DMS53 treated with DMSO at 0.1 percent for 48 hours (cell line): Measurements from ENCODE around the gene MBP.

Experiments
- DNase-seq: peaks from one replicate; lab custom pipeline; 2025; ENCODE audit not compliant: unreplicated experiment; lab: John Stamatoyannopoulos, UW

Gene MBP

DNA sequence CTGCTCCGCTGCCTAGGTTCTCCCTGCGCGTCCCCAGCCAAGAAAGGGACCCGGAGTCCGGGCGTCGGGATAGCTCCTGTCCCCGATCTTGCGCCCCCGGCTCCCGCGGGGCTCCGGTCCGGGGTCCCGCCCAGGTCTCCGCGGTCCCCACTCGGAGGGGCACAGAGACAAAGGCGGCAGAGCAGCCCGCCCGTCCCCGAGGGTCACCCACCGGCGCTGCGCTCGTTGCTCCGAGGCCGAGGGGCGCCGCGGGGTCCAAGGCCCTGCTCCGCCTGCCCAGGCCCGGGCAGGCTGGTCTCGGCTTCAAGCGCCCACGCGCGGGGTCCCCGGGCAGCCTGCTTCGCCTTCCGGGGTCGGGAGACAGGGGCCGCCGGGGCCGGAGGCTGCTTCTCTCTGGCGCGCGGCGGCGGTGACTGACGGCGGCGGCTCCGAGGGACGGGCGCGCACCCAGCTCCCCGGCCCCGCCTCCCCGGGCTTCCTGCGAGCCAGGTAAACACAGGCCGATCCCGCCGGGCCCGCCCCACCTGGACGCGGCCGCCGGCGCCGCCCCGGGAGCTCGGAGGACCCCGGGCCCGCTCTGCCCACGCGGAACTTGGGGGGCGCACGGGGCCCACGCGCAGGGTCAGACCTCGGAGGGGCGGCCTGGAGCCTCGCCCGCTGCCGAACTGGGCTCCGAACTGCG is at the start of gene MBP:
TSS of gene MBP (minus strand) at position 415 of the 682 bp plus-strand sequence. CDS start 27,522 bp downstream, outside the sequence.
- peak; percentile 84 for DNase-seq

DNA sequence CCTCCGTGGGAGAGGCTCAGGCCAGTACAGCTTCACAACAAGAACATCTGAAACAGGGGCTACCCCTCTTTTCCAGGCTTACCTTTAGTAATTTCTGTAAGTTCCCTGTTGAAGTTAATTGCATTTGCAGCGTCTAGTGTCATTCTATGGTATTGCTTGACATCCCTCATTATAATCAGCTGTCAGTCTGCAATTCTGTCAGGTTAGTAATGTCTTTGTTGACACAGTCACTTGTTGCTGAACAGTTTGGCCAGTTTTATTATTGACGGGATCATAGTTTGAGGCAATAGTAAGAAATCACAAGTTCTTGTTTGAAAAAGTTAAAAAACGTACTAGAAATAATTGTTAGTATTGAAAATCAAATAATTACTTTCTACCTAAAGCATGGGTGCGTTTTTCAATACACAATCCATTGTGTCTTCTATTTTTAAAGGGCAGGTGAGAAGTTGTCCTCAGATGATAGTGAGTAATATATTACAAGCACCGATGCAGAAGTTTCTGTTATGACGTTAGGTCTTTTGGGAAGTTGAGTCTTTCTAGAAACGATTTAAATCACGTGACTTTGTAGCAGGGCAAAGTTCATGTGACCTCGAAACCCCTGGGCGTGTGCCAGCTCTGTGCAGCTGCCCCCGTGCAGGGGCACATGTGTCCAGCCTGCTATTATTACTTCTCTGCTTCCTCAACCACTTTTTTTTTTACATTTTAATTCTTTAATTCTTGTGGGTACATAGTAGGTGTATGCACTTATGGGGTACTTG is 49.5 kb upstream of the MBP start:
- DNase-seq, result no peak

DNA sequence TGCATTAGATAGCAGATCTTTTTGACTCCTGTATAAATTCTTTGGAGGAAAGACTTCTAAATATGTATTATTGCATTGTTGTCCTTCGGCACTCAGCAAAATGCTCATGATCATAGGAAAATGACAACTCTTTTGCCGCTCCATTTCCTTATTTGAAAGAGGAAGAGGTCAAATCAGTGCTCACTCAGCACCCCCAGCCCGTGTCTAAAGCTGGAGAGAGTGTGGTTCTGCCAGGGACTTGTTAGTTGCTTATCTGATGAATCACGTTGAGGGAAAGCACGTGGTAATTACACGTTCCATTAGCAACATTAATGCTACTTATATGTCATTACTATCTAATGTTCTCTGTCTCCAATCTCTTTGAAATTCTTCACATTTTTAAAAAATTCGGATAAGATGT is 46.0 kb upstream of the MBP start:
- DNase-seq, result no peak

DNA sequence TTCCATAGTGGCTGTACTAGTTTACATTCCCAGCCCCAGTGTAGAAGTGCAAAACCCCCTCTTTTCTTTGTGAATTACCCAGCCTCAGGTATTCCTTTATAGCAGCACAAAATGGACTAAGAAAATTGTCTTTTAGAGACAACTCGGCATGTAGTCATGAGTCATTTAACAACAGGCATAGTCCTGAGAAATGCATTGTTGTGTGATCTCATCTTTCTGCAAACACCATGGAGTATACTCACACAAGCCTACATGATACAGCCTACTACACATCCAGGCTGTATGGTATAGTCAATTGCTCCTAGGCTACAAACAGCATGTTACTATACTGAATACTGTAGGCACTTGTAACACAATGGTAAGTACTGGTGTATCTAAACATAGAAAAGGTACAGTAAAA is 44.4 kb upstream of the MBP start:
- DNase-seq, result no peak

DNA sequence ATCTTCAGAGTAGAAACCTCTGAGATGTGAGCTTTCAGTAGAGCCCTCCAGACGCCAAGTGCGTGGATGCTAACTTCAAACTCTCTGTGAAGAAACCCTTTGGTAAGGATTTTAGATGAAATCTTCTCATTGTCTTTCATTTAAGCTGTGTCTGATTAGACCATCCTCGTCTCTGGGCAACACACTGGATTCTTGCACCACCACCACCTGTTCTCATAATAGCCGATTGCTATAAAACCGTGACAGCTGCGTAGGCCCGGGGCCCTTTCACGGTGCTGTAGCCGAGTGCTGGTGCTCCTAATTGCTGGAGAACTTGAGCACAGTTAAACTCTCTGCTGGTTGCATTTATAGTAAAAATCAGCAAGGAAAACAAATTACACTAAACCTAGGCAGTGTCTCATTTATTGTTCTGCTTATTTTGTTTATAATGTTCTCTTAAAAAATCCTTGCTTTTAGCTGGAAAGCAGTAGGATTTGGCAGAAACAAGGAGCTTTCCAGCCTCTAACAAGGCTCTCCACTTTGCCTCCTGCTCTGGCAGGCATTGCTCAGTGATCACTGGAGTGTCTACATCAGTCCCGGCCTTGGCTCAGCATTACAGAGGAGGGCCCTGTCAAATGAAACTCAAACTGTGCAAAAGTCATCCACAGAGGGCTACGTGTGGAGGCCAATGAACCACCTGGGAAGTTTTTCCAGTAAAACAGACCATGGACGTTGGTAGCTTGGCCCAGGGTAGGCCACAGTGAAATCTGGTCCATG is 40.9 kb upstream of the MBP start:
- no peak for DNase-seq

DNA sequence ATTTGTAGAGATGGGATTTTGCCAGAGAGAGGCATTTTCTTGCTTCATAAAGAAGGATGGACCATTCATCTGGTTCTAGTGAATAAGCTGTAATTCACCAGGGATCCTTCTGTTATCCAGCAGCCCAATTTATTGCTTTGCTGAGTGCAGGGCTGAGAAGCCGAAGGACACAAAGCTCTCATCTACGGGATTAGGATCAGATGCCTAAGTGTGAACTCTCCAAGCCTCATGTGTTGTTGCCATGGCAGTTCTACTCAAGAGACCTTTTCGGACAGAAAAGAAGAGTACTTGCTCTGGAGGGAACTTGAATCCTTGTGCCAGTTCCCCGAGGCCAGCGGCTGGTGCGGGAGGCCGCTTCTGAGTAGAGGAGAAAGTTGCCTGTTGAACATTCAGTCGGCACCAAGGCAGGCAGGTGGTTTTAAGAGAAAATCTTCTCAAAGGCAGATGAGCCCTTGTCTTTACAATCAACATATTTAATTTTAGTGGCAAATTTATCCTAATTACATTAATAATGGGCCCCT is 38.4 kb upstream of the MBP start:
- DNase-seq, result no peak

DNA sequence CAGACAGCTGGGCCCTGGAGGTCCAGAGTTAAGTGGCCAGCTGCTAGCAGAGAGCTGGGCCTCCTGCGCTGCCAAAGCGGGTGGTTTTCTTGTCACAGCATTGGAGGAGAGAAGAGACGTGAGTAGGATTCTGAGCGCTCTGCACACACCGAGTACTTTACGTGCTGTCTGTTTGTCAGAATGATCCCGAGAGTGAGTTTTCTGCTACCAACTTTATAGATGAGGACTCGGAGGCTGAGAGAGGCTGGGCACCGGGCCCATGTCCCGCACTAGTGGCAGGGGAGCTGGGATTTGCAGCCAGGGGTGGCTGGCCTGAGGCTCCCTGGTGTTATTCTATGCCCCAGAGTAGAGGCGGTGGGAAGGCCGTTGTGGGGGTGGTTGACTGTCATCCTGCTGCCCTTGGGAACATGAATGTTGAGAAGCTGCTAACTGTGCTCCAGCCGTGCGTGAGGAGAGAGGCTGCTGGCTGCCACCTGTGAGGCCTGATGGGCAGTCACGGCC is 36.3 kb upstream of the MBP start:
- no peak for DNase-seq

DNA sequence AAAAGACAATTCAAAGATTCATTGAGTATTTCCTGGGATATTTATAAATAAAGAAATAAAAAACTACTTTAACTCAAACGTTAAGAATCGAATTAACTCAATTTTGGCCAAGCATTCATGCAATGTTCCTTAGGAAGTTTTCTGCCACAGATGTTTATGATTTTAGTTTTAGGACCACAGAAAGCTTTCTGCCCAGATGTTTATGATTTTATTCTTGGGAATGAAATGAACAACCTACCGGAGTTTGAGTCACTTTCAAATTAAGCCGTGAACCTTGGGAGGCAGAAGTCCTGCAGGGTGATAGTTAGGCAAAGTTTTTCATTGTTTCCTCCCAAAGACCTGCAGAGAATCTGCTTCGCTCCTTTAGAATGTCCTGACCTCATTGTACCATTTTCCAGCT is 34.7 kb upstream of the MBP start:
- DNase-seq, result no peak

DNA sequence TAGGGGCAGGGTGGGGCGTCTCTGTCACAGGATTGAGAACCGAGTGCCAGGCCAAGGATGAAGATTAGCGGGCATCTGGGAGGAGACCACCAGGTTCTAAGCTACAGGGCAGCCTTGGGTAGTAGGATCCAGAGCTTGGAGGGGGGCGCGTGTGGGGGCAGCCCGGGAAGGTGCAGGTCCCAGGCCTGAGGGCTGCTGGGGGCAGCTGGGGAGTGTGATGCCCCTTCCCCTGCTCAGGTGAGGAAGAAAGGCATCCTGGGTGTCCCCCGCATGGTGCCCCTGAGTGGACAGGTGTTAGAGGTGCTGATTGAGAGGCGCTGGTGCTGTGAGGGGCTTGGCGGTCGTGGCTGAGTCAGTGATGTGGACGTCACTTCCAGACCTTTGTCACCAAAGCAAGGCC is 33.9 kb upstream of the MBP start:
- no peak for DNase-seq

DNA sequence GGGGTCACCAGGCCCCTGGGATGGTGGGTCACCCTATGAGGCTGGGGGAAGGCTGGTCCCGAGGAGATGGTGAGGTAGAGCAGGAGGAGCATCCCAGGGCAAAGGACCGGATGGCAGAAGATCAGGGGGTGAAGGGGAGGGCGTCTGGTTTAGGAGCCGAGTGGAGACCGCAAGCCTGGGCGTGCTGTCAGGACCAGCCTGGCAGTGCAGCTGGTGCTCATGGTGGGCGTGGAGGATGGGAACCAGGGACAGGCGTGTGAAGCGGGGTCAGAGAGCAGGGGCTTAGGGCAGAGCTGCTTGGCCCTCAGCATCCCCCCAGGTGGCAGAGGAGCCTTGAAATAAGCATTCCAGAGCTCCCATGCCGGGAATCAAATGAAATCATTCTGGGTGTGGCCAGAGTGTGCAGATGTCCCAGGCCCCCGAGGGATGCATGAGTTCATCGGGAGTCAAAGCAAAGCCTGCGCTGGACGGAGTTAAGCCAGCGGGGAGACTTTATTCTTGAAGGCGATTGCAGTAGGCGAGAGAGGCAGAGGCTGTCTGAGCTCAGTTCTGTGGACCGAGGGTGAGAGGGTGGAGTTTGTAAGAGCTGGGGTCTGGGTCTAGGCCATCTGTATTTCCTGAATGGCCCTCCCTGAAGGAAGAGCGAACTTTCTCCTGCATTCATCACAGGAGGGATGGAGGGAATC is 33.1 kb upstream of the MBP start:
- no peak for DNase-seq

DNA sequence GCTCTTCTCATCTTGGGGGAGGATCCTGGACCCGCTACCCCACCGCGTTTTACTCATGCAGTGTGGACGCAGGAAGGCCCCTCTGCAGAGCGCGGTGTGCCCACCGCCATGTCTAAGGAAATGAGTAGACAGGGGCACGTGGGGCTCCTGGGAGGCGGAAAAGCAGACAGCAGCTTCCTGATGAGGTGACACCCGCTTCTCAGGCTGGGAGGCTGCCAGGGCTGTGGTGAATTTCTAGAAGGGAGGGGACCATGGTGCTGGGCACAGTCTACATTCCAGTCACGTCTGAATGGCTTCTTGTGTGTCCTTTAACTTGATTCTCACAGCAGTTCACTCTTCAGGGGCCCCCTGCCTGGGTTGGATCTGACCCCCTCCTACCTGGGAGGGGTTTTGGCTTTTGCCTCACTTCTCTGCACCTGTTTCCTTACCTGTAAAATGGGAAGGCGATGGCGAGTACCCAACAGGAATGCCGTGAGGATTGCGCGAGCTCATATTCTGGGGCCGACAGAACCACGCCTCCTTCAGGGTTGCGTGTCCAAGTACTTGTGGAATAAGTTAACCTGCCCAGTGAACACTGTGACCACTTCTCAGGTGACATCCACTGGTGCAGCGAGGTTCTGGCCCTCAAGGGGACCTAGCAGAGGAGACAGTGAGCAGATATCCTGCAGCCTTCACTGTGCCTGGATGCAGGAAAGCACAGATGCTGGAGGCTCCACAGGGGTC is 32.3 kb upstream of the MBP start:
- no peak for DNase-seq

DNA sequence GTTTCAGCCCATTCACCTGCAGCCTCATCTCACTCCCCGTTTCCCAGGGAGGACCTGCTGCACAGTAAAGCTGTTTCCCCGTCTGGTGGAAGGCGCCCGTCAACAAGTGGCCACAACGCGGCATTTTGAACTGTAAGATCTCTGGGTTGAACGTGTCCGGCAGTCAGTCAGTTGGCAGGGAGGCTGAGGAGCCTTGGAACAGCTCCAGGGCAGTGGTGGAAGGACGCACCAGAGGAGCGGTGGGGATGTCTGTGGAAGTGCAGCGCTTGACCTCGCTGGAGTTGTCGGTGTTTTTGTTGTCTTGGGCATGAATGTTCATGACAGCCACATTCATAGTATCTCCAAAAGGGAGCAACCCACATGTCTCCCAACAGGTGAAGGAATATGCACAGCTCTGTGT is 31.4 kb upstream of the MBP start:
- no peak for DNase-seq

DNA sequence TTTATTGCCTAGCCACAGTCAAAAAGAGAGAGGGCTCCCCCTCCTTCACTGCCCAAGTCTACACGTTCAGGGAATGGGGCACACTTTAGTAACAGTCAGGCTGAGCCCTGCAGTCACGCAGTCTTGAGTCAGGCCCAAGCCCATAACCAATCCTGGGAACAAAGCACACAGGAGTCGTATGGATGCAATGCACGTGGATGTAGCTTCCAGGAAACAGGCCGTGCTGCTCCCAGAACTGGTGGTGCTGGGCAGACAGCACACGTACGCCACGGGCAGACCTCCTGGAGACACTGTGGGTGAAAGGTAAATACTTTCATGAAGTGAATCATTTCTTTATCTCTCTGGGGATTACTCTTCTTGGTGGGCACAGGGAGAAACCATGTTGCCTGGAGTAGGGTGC is 30.0 kb upstream of the MBP start:
- no peak for DNase-seq

DNA sequence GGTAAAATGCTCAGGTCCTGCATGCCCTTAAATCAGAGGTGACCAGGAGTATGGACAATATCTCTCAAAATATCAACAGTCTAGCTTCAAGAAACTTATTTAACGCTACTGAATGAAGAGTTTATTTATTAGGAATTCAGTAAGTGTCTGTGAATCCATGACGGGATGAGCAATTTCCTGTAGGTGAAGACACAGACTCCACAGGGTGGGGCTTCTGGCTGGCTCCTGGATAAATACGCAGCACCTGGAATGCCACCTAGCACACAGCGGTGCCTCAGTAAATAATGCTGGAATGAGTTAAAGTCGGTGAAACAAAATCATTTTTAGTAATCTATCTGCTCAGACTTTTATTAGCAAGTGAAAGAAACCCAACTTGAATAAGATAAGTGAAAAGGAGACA is 29.4 kb upstream of the MBP start:
- no peak for DNase-seq

DNA sequence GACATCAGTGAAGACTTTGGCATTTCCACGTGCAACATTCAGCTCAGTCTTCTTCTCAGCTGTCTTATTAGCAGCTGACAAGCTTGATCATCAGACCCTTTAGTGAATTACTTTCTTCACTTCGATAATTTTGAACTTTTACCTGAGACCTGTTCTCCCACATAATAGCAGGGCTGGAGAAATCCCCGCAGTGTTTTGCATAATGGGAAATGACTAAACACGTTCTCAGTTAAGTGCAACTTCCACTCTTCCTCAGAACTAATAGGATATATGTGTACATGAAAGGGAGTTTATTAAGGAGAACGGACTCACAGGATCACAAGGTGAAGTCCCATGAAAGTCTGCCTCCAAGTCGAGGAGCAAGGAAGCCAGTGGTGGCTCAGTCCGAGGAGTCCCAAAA is 28.8 kb upstream of the MBP start:
- DNase-seq, result no peak

DNA sequence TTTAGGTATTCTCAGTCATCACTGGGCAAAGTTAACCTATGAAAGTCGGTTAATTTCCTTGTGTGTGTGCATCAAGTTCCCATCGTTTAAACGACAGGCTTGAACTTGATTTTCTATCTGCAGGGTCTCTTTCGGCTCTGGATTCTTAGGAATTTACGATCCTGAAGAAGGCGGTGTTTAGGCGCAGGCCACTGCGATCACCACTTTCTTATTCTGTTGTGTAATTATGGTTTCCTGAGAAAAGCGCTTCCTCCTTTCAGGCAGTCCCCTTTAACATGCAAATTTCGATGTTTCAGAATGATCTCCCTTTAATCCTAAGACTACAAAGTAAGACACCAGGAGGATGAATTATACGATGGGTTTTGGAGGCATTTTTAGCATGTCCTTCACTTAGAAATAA is 27.9 kb upstream of the MBP start:
- DNase-seq, result no peak

DNA sequence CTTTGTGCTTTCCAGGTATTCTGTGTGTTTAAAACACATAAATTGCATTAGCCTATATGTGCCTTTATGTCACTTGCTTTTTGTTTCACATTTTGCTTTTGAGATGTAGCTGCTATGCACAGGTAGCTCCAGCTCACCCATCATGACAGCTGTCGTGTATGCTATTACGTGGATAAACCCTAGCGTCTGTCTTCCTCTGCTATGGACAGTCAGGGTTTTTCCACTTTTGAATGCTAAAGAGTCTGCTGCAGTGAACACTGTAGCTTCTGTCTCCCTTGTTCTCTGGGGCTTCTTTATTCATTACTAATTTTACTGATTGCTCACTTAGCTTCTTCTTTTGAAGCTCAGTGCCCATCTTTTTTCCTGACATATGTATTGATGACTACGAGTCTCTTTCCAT is 24.7 kb upstream of the MBP start:
- no peak for DNase-seq

DNA sequence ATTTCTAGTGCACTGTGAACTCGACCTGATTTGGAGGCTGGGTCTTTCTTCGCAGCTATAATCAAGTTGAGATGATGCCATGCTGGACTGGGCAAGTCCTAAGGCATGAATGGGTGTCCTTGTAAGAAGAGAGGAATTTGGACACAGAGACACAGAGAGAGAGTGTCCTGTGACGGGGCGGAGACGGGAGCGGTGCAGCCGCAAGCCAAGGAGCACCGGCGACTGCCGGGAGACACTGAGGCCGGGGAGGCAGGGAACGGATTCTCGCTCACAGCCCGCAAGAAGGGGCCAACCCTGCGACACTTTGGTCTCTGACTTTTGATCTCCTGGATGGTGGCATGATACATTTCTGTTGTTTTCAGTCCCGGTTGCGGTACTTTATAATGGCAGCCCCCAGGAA is 22.4 kb upstream of the MBP start:
- DNase-seq, result no peak

DNA sequence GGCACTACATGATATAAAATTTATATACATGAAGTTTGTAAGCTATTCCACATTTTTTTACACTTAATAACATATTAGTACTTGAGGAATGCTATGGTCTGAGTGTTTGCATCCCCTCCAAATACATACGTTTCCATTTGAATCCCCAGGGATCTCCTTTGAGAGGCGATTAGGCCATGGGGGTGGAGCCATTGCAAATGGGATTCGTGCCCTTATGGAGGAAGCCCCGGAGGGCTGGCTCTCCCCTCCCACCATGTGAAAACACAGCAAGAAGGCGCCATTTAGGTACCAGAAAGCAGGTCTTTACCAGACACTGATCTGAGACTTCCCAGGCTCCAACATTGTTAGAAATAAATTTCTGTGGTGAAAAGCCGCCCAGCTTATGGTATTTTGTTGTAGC is 20.8 kb upstream of the MBP start:
- no peak for DNase-seq

DNA sequence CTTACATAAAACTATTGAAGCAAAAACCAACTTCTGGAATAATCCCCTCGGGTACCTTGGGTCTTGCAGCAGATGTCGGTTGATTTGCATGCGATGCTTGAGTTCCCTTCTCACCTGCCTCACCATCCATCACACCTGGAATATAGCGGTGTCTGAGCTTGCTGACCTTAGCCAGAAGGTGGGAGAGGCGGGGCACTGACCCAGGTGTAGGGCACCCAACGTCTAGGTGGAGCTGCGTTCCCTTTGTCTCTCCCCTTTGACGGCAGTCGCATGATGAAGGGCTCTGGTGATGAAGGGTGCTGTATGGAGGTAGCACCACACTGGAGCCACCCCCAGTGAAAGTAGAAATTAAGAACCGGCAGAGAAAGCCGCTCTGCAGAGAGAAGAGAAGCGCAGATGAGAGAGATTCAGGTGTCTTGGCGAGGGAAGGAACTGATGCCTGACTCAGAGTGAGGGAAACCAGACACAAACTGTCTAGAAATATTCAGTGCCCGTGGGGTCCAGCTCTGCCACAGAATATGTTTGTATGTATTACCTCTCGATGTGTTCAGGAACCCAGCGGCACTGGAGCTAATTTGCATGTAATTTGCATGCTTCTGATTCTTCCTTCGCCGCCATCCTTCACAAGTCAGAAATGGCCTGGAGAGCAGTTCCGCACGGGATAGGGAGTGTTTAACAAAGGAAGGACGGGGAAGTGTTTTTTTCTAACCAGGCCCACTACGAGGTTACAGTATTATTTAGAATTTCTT is 19.4 kb upstream of the MBP start:
- no peak for DNase-seq
